ENCODE data around the gene HIRIP3. TPM values are rescaled to one million over a fixed set of nuclear protein-coding genes. Genes with fewer than 3 reads are reported as not detected.
"Not testable (repeated sequence)": the region's sequence is repeated elsewhere in the genome, so short reads cannot be mapped to it uniquely, and the experiment has no call there.

Gene HIRIP3
- total RNA-seq, 1 donor from 2014 or later = 43.0 TPM

GRCh38 chr16:30016555-30017276 lies 21.3 kb upstream of the HIRIP3 start:
- intact Hi-C loops (cut with micrococcal nuclease) = no loop called here

- intact Hi-C loops (cut with micrococcal nuclease) = not testable (repeated sequence)
These were observed 20.0 kb upstream of the HIRIP3 start for GRCh38 chr16:30015450-30015849.

- intact Hi-C loops (cut with micrococcal nuclease) = not testable (repeated sequence)
These were observed 17.2 kb upstream of the HIRIP3 start for GRCh38 chr16:30012598-30012997.

DNA sequence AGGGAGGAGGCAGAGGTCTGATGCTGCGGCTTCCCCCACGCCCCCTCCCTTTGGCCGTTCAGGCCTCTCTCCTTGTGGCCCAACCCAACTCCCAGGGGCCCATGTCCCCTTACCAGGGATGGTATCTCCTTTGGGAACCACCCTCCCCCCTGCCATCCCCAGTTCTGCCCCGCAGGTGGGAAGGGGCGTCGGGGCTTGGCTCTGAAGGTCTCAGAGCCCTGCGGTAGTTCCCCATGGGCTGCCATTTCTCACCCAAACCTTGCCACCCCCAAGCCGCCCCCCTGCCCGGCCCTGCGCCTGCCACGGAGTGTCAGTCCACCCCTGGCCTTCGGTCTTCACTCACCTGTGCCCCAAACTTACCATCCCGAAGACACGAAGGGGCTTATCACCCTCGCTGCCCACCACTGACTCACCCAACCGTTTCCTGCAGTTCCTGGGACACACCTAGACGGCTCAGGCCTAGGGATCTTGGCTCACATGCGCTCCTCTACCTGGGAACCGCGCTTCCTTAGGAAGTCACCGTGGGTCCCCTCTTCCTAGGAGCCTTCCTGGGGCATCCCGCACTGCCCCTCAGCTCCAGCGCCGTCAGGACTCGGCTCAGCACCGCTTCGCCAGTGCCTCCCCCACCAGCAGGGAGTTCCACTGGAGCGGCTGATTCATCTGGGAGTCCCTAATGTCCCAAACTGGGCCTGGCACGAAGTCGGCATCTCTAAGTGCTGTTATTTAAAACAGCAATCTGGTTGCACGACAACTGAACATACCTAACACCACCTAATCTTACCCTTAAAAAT lies 16.5 kb upstream of the HIRIP3 start:
- intact Hi-C loops (cut with micrococcal nuclease) = no loop called here

GRCh38 chr16:30010844-30011713 lies 15.7 kb upstream of the HIRIP3 start, which contains the start of gene DOC2A:
Gene DOC2A, minus strand, starts transcription at chr16:30011027. Its CDS starts 805 bp downstream, at chr16:30010222.
- intact Hi-C loops (cut with micrococcal nuclease) = no loop called here

GRCh38 chr16:30009990-30010843 lies 14.8 kb upstream of the HIRIP3 start:
- intact Hi-C loops (cut with micrococcal nuclease) = no loop called here

DNA sequence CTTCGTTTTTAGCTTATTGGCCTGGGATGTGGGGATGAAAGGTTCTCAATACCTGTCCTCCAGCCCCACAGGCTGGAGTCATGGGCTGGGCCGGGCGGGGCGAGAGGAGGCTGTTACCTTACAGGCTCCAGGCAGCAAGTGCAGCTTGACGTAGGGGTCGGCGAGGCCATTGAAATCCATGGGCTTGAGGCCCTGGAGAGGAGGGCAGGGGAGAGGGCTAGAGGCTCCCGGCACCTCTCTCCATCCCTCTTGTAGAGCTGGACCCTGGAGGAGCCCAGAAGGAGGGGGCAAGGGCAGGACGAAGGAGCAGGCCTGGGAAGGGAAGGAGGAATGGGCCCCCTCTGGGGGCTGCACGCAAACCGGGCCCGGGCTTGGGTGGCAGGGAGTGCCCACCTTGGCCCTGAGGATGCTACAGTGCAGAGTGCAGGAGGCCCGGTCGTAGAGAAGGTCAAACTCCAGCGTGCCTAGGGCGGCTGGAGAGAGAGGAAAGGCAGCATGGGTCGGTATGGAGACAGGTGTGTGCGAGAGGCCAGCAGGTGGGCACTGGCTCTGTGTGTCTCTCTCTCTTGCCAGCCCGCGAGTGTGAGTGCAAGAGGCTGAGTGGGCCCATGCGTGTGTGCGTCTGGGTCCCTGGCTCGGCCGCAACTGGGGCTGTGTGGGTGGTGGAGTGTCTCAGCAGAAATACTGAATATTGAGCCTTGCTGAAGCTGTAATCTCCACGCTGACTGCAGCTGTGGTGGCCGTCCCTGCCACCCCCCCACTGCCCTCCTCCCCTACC lies 13.9 kb upstream of the HIRIP3 start:
- intact Hi-C loops (cut with micrococcal nuclease) = no loop called here

DNA sequence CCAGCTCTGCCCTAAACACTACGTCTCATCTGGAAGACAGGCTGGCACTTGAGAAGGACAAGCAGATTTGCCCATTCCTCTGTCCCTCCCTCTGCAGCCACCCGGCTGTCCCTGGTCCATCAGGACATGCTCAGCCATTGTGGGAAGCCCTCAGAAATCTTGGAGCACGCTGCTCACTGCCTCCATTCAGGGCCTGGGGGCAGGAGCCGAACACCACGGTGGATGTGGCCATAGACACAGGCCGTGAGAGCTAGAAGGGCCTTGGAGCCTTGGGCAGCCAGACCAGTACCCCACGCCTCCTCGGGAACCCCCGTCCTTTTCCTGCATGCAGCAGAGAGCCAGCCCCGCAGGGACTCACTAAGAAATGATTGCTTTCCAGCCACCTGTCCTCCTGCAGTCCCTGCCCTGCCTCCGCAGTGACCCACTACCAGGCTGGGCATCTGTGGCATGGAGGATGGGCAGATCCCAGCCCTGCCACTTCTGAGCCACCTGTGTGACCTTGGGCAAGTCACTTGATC lies 12.0 kb upstream of the HIRIP3 start:
- intact Hi-C loops (cut with micrococcal nuclease) = no loop called here

- intact Hi-C loops (cut with micrococcal nuclease) = no loop called here
These were observed 11.4 kb upstream of the HIRIP3 start for GRCh38 chr16:30006659-30007377.

DNA sequence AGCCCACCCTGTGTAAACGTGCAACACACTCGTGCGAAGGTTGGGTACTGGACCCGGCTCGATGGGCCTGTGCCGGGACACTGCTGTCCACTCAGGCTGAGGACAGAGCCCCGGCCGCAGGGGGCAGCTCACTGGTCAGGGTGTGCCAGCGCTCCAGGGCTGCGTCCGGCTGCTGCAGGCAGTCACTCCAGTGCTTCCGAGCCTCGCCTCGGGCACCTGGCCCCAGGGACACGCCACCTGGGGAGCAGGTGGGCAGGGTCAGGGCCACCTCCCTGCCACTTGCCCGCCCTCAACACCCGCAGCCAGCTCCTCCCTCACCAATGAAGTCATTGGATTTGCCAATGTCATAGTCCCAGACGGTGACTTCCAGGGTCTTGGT lies 10.7 kb upstream of the HIRIP3 start:
- intact Hi-C loops (cut with micrococcal nuclease) = no loop called here

DNA sequence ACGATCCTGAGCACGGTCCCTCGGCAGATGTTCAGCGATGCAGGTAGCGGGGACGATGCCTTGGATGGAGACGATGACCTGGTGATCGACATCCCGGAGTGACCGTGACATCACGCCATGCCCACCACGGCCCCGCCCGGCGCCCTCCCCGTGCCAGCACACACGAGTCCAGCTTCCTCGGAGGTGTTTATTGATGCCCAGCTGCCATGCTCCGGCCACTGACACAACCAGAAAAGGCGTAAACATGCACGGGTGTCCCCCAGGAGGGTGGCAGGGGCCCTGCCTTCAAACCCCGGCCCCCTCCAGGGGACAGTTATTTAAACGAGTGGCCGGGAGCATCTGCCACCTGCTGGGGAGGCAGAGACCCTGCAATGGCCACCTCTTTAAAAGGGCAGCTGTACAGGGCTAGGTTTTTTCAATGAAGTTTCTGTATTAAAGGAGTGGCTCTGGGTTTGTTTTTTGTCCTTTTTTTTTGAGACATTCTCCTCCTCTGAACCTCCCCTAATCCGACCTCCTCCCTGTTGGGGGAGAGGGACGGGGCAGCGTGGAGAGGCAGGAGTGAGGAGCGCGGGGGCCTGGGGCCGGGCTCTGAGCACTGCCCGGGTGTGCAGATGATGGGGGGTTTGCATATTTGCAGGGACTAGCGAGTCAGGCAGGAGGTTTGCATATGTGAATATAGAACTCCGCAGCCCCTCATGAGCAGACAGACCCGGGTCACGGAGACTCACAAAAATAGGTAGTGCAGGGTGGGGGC lies 10.1 kb upstream of the HIRIP3 start:
- intact Hi-C loops (cut with micrococcal nuclease) = no loop called here

DNA sequence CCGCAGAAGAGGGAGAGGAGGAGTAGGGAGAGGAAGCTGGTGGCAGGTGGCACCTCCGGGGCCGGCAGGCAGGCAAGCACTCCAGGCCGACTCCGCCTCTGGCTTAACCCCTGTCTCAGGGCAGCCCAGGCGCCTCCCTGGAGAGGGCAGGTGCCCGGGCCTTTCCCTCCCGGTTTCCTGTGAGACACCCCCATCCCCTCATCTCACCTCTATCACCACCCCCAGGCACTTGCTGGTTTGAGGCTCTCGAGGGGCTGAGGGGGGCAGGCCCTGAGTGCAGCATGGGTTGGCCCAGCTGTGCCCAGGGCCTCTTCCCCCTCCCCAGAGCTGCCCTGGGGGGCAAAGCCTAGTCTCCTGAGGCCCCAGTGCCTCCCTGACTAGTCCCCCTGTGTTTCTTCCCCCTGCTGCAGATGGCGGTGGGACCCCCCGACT lies 9.4 kb upstream of the HIRIP3 start:
- intact Hi-C loops (cut with micrococcal nuclease) = no loop called here

DNA sequence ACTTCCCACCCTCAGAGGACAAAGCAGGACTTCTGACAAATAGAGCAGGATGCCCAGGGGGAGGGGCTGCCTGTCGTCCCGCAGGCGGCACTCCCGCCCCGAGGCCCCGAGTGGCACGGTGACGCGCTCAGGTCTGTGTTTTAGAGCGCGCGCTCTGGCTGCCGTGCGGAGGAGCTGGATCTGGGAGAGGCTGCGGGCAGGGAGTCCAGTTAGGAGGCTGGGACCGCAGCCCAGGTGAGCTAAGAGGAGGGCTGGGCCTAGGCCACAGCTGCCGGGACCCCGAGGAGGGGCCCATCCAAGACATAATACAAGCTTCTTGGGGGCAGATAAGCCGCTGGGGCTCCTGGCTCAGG lies 9.0 kb upstream of the HIRIP3 start:
- intact Hi-C loops (cut with micrococcal nuclease) = no loop called here

DNA sequence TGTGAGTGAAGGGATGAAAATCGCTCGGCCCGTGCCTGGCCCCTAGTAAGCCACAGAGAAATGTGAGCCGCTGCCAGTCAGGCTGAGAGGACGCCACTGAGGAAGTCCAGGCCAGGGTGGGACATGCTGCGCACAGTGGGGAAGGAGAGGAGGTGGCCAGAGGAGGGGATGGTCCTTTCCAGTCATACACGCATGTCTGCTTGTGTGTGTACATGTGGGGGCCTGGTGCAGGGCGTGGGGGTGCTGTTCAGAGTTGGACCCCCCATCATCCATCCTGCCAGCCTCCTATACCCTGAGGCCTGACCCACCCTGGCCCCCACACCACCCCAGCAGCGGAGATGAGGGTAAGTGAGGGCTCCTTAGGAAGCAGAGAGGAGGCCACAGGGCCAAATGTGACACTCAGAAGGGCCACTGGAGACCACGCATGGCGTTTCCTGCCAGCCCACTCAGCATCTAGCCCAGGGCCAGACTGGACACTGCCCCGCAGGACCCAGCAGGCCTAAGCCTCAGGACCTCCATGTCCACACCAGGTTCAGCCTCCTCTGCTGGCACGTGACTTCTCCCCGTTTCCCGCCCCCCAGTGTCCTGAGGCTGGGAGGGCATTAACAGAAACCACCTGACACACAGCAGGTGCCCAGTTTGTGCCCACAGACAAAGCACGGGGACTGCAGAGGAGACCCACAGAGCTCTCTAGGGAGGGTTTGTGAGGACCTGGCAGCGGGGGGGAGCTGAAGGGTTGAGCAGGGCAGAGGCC lies 8.4 kb upstream of the HIRIP3 start:
- intact Hi-C loops (cut with micrococcal nuclease) = no loop called here

DNA sequence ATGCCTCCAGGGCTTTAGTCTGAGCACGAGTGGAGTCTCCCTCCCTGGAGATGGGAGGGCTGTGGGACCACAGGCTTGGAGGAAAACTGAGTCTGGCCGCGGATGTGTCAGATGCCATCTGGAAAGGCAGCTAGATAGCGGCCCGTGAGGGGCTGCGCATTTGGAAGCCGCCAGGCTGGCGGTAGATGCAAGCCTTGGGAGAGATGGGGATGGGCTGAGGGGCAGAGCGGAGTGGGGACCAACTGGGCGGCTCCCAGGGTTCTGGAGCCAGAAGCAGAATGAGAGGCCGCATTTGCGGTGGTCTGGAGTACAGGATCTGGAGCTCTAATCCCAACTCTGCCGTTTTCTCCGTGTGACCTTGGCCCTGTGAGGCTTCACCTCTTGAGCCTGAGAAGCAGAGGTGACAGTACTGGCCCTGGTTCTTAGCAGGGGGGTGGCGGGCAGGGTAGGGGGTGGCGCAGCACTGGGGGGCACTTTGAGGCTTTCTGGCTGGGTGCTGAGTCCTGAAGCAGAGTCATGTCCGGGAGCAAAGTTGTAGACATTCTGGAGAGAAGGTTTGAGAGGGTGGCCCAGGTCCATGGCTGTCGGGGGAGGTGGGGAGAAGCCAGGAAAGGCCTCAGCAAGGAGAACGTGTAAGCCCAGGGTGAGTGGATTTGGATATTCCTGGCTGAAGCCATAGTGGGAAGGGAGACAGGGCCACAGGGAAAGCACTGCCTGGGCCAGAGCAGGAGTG lies 7.4 kb upstream of the HIRIP3 start:
- intact Hi-C loops (cut with micrococcal nuclease) = no loop called here

DNA sequence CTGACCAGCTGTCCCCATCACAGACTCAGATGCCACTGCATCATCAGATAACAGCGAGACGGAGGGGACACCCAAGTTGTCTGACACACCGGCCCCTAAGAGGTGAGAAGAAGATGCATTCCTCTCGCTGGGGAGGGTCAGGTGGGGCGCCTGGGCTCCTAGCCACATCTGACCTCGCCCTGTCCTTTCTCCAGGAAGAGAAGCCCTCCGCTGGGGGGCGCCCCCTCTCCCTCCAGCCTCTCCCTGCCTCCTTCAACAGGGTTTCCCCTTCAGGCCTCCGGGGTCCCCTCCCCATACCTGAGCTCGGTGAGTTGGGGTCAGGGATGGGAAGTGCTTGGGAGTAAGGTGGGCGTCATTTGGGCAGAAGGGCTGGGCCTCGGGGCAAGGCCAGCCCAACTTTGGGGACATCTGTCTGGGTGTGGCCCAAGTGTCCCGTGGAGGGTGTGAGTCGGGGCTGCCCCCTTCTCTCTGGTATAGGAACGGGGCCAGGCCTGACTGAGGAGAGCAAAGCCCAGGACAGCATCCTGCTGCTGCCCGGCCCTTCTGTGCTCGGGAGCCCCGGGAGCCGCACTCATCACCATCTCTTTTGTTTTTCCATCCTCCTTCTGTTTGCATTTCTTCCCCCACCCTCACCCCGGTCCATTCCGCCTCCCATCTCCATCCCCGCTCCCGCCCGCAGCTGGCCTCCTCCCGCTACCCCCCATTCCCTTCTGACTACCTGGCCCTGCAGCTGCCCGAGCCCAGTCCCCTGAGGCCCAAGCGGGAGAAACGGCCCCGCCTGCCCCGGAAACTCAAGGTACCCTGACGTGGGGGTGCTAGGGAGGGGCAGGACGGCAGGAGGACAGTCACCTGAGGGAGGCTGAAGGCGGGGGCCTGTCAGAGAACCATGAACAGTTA lies 5.6 kb upstream of the HIRIP3 start:
- intact Hi-C loops (cut with micrococcal nuclease) = no loop called here

Measured in T-helper 2 cell treated with Interferon-gamma antibody and Interleukin-4, amounts not matched to agents 100 ng/mL and 5 ng/mL, for 36 hours (primary cell).